GM12873 (cell line): ENCODE measurements around the gene SFMBT2.

ENCODE experiments used
- TF ChIP-seq, protein P1 (sequence below): IDR thresholded peaks from 2 replicates; pipeline ENCODE4 v1.5.1; 2012; ENCODE audit warnings: low read depth, mild to moderate bottlenecking, moderate library complexity, low read length, control low read depth; ENCODE audit not compliant: insufficient read depth; ENCODE audit errors: missing control alignments

The SFMBT2 gene

DNA sequence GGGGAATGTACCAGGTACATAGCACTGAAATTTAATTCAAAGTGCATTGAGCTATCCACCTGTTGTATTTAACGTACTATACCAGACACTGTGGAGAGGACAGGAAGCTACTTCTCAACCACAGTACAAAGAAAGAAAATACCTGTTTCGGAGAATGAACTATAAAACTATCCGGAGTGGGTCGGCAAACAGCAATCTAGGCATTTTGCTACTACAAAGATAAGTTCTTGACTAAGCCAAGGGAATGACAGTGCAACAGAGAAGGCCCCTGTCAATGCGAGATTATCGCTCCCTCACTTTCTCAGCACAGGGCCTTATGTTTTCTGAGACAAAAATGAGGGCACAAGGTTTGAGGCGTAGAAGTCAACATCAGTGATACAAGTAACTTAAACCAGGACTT lies 27.4 kb downstream of the SFMBT2 start:
- TF ChIP-seq, protein P1, sequence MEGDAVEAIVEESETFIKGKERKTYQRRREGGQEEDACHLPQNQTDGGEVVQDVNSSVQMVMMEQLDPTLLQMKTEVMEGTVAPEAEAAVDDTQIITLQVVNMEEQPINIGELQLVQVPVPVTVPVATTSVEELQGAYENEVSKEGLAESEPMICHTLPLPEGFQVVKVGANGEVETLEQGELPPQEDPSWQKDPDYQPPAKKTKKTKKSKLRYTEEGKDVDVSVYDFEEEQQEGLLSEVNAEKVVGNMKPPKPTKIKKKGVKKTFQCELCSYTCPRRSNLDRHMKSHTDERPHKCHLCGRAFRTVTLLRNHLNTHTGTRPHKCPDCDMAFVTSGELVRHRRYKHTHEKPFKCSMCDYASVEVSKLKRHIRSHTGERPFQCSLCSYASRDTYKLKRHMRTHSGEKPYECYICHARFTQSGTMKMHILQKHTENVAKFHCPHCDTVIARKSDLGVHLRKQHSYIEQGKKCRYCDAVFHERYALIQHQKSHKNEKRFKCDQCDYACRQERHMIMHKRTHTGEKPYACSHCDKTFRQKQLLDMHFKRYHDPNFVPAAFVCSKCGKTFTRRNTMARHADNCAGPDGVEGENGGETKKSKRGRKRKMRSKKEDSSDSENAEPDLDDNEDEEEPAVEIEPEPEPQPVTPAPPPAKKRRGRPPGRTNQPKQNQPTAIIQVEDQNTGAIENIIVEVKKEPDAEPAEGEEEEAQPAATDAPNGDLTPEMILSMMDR, result no peak

DNA sequence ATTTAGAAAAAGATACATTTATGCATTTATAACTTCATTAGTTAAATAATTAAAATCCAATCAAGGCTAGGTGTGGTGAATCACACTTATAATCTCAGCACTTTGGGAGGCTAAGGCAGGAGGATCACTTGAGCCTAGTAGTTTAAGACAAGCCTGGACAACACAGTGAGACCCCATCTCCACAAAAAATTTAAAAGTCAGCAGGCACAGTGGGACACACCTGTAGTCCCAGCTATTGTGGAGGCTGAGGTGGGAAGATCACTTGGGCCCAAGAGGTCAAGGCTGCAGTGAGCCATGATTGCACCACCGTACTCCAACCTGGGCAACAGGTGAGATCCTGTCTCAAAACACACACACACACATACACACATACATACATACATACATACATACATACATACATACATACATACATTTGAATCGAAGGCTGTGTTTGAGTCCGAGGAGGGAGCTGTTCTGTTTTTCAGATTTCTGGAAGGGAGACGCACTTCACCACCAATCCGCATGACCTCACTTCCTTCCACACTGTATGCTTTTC lies 30.1 kb downstream of the SFMBT2 start:
- TF ChIP-seq, protein P1, result no peak

DNA sequence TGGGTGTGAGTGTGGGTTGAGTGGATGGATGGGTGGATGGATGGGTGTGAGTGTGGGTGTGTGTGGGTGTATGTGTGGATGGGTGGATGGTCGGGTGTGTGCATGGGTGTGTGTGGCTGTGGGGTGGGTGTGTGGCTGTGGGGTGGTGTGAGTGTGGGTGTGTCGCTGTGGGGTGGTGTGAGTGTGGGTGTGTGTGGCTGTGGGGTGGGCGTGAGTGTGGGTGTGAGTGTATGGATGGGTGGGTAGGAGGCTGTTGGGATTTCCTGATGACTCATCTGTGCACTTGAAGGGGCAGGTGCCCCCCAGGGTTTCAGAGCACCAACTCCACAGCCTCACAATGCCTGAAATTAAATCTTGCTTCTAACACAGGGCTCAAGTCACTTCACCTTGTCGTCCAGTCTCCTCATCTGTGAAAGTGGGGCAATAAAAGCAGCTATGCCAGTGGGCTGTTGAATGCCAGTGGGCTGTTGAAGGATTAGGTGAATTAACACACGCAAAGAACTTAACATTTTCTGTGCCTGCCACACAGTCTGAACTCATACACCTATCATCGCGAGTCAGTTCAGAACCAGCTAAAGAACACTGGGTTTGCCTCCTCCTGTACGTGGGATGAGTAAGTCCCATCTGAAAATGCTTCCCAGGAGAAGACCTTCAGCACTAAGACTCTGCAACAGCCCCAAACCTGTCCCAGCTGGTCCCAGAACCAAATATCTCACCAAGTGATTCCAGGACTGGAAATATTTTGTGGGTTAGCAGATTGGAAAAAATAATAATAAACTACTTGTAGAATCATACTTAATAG lies 32.0 kb downstream of the SFMBT2 start:
- TF ChIP-seq, protein P1, result no peak

DNA sequence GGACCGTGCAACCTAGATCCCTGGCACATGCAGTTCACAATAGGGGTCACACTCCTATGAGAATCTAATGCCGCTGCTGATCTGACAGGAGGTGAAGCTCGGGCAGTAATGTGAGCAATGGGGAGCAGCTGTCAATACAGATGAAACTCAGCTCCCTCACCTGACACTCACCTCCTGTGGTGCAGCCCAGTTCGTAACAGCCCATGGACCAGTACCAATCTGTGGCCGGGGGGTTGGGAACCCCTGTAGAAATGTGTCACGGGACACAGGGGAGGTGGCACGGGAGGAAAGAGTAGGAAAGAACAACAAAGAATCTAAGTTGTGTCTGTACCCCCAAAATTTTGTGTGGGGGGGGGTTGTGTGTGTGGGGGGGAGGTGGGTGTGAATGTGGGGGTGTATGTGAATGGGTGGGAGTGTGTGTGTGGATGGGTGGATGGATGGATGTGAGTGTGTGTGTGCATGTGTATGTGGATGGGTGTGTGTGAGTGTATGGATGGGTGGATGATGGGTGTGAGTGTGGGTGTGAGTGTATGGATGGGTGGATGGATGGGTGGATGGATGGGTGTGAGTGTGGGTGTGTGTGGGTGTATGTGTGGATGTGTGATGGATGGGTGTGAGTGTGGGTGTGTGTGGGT lies 33.1 kb downstream of the SFMBT2 start:
- TF ChIP-seq, protein P1, result no peak

DNA sequence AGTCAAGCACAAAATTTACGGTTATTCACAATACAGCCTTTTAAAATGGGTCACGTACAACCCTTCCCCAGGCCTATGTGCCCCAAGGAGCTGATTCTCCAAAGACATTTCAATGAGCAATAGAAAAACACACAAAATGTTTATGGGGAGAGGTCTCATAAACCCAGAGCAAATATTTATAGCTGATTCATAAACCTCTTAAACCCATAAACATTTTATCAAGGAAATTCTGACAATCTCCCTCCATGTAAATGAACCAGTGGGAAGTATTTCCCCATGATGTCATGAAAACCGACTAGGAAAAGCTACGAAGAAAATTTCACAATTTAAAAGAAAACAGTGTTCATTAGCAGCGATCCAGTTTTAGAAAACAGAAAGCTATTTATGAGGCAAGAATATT lies 36.0 kb downstream of the SFMBT2 start:
- TF ChIP-seq, protein P1, result no peak

DNA sequence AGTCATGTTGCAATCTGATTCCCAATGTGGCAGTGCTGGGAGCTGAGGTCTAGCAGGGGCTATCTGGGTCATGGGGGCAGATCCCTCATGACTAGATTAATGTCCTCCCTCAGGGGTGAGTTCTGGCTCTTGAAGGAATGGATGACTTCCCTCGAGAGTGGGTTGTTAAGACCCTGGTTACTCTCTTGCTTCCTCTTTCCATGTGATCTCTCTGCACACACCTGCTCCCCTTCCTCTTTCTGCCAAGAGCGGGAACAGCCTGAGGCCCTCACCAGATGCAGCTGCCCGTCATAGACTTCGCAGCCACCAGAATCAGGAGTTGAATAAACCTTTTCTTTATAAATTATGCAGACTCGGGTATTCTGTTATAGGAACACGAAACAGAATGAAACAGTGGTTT lies 37.8 kb downstream of the SFMBT2 start:
- TF ChIP-seq, protein P1, result no peak

DNA sequence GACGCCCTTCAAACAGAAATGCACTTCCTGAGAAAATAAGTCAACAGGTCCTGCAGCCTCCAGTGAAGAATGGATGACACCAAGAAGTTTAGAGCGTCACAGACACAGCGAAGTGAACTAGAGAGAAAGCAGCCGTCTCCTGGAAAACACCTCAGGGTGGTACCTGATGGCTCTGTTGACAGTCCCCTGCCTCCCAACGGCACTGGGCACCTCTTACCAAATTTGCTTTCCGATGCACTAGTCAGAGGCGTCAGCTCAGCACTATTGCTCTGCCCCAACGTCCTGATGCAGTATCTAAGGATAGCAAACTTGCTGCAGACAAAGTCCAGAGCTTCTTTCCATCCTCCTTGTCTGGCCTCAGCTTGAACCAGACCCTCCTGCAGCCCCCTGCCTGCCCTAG lies 38.3 kb downstream of the SFMBT2 start:
- TF ChIP-seq, protein P1, result no peak
